Measurements from ENCODE around the gene GAA.

GAA gene

DNA sequence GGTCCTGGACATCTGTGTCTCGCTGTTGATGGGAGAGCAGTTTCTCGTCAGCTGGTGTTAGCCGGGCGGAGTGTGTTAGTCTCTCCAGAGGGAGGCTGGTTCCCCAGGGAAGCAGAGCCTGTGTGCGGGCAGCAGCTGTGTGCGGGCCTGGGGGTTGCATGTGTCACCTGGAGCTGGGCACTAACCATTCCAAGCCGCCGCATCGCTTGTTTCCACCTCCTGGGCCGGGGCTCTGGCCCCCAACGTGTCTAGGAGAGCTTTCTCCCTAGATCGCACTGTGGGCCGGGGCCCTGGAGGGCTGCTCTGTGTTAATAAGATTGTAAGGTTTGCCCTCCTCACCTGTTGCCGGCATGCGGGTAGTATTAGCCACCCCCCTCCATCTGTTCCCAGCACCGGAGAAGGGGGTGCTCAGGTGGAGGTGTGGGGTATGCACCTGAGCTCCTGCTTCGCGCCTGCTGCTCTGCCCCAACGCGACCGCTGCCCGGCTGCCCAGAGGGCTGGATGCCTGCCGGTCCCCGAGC is 17.9 kb downstream of the GAA start:
- H3K36me3 Mint-ChIP-seq (ENCODE audit: low read depth) = peaks cover 14% of the 10 kb centered on the region
- peaks cover 10% of the 10 kb centered on the region for H3K9me3 Mint-ChIP-seq
- H3K27me3 Mint-ChIP-seq (ENCODE audit: low read depth) = peaks cover 6% of the 10 kb centered on the region
- peaks cover 4% of the 10 kb centered on the region for H3K4me1 Mint-ChIP-seq
- no peak overlapping the region for H3K27ac Mint-ChIP-seq
- H3K4me3 Mint-ChIP-seq = no peak overlapping the region
- TF ChIP-seq, protein P1, sequence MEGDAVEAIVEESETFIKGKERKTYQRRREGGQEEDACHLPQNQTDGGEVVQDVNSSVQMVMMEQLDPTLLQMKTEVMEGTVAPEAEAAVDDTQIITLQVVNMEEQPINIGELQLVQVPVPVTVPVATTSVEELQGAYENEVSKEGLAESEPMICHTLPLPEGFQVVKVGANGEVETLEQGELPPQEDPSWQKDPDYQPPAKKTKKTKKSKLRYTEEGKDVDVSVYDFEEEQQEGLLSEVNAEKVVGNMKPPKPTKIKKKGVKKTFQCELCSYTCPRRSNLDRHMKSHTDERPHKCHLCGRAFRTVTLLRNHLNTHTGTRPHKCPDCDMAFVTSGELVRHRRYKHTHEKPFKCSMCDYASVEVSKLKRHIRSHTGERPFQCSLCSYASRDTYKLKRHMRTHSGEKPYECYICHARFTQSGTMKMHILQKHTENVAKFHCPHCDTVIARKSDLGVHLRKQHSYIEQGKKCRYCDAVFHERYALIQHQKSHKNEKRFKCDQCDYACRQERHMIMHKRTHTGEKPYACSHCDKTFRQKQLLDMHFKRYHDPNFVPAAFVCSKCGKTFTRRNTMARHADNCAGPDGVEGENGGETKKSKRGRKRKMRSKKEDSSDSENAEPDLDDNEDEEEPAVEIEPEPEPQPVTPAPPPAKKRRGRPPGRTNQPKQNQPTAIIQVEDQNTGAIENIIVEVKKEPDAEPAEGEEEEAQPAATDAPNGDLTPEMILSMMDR (IDR thresholded peaks at IDR 0.05; ENCODE audit: unreplicated experiment in 3 of 3) = no peak

DNA sequence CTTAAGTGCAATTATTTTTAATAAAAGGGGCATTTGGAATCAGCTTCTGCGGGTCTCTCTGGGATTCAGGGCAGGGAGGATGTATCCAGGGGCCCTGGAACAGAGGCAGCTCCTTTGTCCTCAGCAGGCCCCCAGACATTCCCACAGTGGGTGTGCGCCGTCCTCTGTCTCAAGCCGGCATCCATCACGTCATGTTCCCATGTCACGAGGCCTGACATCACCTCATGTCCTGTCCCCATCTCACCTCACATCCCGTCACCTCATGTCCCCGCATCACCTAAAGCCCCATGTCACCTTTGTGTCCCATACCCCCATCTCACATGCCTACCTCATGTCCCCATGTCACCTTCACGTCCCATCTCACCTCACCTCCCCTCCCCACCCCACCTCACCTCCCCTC is 18.5 kb downstream of the GAA start:
- peaks cover 9% of the 10 kb centered on the region for H3K9me3 Mint-ChIP-seq
- H3K27me3 Mint-ChIP-seq (ENCODE audit: low read depth) = peaks cover 6% of the 10 kb centered on the region
- H3K27ac Mint-ChIP-seq = no peak overlapping the region
- no peak overlapping the region for H3K4me3 Mint-ChIP-seq
- TF ChIP-seq, protein P1 (IDR thresholded peaks at IDR 0.05; ENCODE audit: unreplicated experiment in 3 of 3) = no peak
- H3K4me1 Mint-ChIP-seq = peaks cover 7% of the 10 kb centered on the region
- H3K36me3 Mint-ChIP-seq (ENCODE audit: low read depth) = peaks cover 9% of the 10 kb centered on the region

DNA sequence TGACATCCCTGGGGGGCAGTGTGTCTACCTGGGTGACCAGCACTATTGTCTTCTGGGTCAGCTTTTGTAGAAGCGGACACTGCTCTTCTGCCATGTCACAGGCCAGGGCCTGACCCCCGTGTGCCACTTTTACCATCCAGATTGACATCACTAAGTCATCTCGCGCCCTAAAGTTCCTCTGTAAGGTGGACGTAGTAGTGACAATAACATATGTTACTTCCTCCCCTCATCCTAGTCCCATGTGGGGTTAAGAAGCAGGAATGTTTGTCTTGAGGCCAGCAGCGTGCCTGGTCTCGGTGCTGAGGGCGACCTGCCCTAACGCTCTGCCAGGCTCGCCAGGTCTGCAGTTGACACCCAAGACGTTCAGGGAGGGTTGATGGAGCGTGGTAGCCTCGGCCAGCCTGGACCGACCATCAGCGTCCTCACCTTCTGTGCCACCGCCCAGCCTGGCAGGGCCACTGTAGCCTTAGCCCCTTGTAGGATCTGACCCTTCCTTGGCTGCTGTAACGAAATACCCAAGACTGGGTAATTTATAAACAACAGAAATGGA is 20.7 kb downstream of the GAA start:
- Mint-ChIP-seq H3K36me3 (ENCODE audit: low read depth) (no peaks in the 10 kb centered on the region), H3K9me3 (no peaks in the 10 kb centered on the region), H3K4me3 (no peak overlapping the region), H3K27me3 (ENCODE audit: low read depth) (no peaks in the 10 kb centered on the region), H3K27ac (no peak overlapping the region), H3K4me1 (peaks cover 7% of the 10 kb centered on the region)
- TF ChIP-seq, protein P1 (IDR thresholded peaks at IDR 0.05; ENCODE audit: unreplicated experiment in 3 of 3) = no peak

DNA sequence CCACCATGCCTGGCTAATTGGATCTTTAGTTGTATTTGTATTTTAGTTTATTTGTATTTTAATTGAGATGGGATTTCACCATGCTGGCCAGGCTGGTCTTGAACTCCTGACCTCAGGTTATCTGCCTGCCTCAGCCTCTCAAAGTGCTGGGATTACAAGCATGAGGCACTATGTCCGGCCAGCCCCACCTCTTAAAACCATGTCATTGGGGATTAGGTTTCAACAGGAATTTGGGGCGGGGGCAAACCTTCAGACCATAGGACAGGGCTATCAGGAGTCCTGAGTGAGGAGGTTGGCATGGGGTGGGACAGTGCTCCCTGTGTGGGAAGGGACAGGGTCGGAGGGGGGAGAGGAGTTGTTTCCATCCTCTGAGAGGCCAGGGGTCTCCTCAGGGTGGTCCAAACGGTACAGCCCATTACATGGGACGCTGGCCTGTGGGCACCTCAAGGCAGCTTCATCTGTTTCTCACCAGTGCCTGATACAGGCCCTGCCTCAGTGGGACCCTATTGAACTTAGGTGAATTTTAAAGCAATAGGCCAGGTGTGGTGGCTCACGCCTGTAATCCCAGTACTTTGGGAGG is 21.6 kb downstream of the GAA start:
- no peak overlapping the region for H3K4me3 Mint-ChIP-seq
- no peak overlapping the region for H3K27ac Mint-ChIP-seq
- no peaks in the 10 kb centered on the region for H3K27me3 Mint-ChIP-seq (ENCODE audit: low read depth)
- peaks cover 7% of the 10 kb centered on the region for H3K4me1 Mint-ChIP-seq
- TF ChIP-seq, protein P1 (IDR thresholded peaks at IDR 0.05; ENCODE audit: unreplicated experiment in 3 of 3) = no peak
- H3K9me3 Mint-ChIP-seq = no peaks in the 10 kb centered on the region
- H3K36me3 Mint-ChIP-seq (ENCODE audit: low read depth) = no peaks in the 10 kb centered on the region

DNA sequence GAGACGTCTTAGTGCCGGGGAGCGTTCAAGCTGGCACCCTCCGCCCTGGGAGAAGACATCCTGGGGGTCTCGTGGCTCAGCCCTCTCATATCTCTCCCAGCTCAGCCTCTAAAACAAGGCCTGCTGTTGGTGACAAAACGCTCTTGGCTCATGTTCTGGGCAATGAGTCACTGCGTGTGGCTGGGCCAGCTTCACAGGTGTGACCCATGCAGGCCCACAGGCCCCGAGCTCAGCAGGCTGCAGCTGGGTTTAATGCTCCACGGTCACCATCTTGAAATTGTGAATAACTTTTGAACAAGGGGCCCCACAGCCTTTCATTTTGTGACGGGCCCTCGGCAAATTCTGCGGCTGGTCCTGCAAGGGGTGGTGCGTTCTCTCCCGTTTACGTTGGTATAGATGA is 22.4 kb downstream of the GAA start:
- Mint-ChIP-seq H3K9me3 (no peaks in the 10 kb centered on the region), H3K36me3 (ENCODE audit: low read depth) (no peaks in the 10 kb centered on the region), H3K4me3 (no peak overlapping the region), H3K4me1 (peaks cover 7% of the 10 kb centered on the region), H3K27ac (peak overlapping the region in 2 of 3 experiments; percentile 42 to 43), H3K27me3 (ENCODE audit: low read depth) (no peaks in the 10 kb centered on the region)
- TF ChIP-seq, protein P1 (IDR thresholded peaks at IDR 0.05; ENCODE audit: unreplicated experiment in 3 of 3) = no peak
